Measurements from ENCODE around the gene RASSF3. TPM values are rescaled to one million over a fixed set of nuclear protein-coding genes. Genes with fewer than 3 reads are reported as not detected.

Gene RASSF3
- total RNA-seq, 4 donors from 2014 or later = 7.3 to 18.7 (median 11.2) TPM

GRCh38 chr12:64696080-64696741 is 85.9 kb downstream of the RASSF3 start:
- Histone ChIP-seq H3K4me1 (peaks cover 0 to 3% of the 10 kb centered on the region in 2 donors), H3K27ac (no peak overlapping the region), H3K27me3 (no peaks in the 10 kb centered on the region)

GRCh38 chr12:64699504-64700115 is 89.3 kb downstream of the RASSF3 start:
- Histone ChIP-seq H3K27me3 (no peaks in the 10 kb centered on the region), H3K27ac (no peak overlapping the region), H3K4me1 (no peaks in the 10 kb centered on the region), H3K4me3 (replicated peaks in 1 of 3) (no peak overlapping the region), H3K9me3 (no peaks in the 10 kb centered on the region), H3K36me3 (no peaks in the 10 kb centered on the region)
- intact Hi-C loops (cut with DNase I) = no loop called here
- WGBS, 2 donors = 86 to 90% methylated on average over 12 of the region's 12 CpGs
- TF ChIP-seq, protein P1, sequence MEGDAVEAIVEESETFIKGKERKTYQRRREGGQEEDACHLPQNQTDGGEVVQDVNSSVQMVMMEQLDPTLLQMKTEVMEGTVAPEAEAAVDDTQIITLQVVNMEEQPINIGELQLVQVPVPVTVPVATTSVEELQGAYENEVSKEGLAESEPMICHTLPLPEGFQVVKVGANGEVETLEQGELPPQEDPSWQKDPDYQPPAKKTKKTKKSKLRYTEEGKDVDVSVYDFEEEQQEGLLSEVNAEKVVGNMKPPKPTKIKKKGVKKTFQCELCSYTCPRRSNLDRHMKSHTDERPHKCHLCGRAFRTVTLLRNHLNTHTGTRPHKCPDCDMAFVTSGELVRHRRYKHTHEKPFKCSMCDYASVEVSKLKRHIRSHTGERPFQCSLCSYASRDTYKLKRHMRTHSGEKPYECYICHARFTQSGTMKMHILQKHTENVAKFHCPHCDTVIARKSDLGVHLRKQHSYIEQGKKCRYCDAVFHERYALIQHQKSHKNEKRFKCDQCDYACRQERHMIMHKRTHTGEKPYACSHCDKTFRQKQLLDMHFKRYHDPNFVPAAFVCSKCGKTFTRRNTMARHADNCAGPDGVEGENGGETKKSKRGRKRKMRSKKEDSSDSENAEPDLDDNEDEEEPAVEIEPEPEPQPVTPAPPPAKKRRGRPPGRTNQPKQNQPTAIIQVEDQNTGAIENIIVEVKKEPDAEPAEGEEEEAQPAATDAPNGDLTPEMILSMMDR (IDR thresholded peaks at IDR 0.05) = no peak
- DNase-seq = no peak

More at GRCh38 chr12:64696080-64696741, 85.9 kb downstream of the RASSF3 start:
- WGBS, 2 donors = 34 to 37% methylated on average over 1 of the region's 1 CpG
- Histone ChIP-seq H3K36me3 (no peaks in the 10 kb centered on the region), H3K9me3 (no peaks in the 10 kb centered on the region), H3K4me3 (replicated peaks in 1 of 3) (no peak overlapping the region)
- intact Hi-C loops (cut with DNase I) = loop anchor here (2.0 kb wide), 1 partner anchor 145 kb away; no protein-coding TSS in a partner anchor
- DNase-seq = no peak
- no peak for TF ChIP-seq POLR2A (IDR thresholded peaks at IDR 0.05)
- TF ChIP-seq, protein P1 (IDR thresholded peaks at IDR 0.05) = peak in 3 of 6 experiments; percentile 41 to 50 (median 48)

- TF ChIP-seq, protein P1 (IDR thresholded peaks at IDR 0.05) = no peak
- TF ChIP-seq POLR2A (IDR thresholded peaks at IDR 0.05) = no peak
- Histone ChIP-seq H3K4me3 (replicated peaks in 1 of 3) (no peak overlapping the region), H3K9me3 (no peaks in the 10 kb centered on the region), H3K36me3 (no peaks in the 10 kb centered on the region), H3K4me1 (no peaks in the 10 kb centered on the region), H3K27me3 (no peaks in the 10 kb centered on the region), H3K27ac (no peak overlapping the region)
- intact Hi-C loops (cut with DNase I) = no loop called here
- no peak for DNase-seq
- 84 to 100% methylated on average over 1 of the region's 1 CpG for WGBS, 2 donors
These were observed 90.2 kb downstream of the RASSF3 start for GRCh38 chr12:64700532-64700931.

GRCh38 chr12:64701283-64701682 is 91.0 kb downstream of the RASSF3 start:
- H3K27me3 ChIP-seq = no peaks in the 10 kb centered on the region
- H3K27ac ChIP-seq = no peak overlapping the region
- H3K36me3 ChIP-seq = no peaks in the 10 kb centered on the region
- no peaks in the 10 kb centered on the region for H3K9me3 ChIP-seq
- intact Hi-C loops (cut with DNase I) = no loop called here
- H3K4me1 ChIP-seq = no peaks in the 10 kb centered on the region
- WGBS, 2 donors = 59 to 60% methylated on average over 5 of the region's 5 CpGs
- H3K4me3 ChIP-seq (replicated peaks in 1 of 3) = no peak overlapping the region
- DNase-seq = no peak
- TF ChIP-seq, protein P1 (IDR thresholded peaks at IDR 0.05) = no peak
- TF ChIP-seq POLR2A (IDR thresholded peaks at IDR 0.05) = no peak

DNA sequence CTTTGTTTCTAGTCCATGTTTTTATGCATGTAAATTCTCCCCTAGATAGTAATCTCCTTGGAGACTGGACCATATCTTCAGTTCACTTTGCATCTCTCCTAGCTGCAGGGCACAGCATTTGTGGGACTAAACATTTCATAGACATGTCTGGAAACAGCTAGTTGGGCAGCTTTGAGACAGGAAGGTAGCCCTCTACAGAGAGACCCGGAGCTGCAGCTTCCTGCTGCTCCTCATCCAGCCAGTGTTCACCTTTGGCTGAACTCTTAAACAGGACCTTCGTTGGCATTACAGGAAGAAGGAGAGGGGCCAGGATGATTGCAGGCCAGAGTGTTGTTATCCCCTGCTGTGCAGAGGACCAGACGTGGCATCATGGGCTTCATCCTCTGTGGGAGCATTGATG is 96.0 kb downstream of the RASSF3 start:
- no peaks in the 10 kb centered on the region for H3K36me3 ChIP-seq
- intact Hi-C loops (cut with DNase I) = no loop called here
- no peaks in the 10 kb centered on the region for H3K27me3 ChIP-seq
- no peak for TF ChIP-seq POLR2A (IDR thresholded peaks at IDR 0.05)
- TF ChIP-seq, protein P1 (IDR thresholded peaks at IDR 0.05) = no peak
- DNase-seq = no peak
- 39 to 53% methylated on average over 3 of the region's 3 CpGs for WGBS, 2 donors
- no peak overlapping the region for H3K27ac ChIP-seq
- H3K4me3 ChIP-seq (replicated peaks in 1 of 3) = no peak overlapping the region
- no peaks in the 10 kb centered on the region for H3K4me1 ChIP-seq
- H3K9me3 ChIP-seq = no peaks in the 10 kb centered on the region
